ENCODE data around the gene CDH4.

The CDH4 gene

GRCh38 chr20:61777773-61778494, 525.9 kb downstream of the CDH4 start:
- H3K79me2 ChIP-seq (ENCODE audit: insufficient read depth, low read length): no peaks in the 10 kb centered on the region
- H3K4me2 ChIP-seq (ENCODE audit: insufficient read depth, low read length): no peak overlapping the region
- DNase-seq: no peak
- H3K27ac ChIP-seq (ENCODE audit: low read length): no peak overlapping the region
- H3K9ac ChIP-seq (ENCODE audit: low read depth, low read length): no peak overlapping the region
- H3K27me3 ChIP-seq (ENCODE audit: insufficient read depth, low read length, poor library complexity): peaks cover 3% of the 10 kb centered on the region
- no peak overlapping the region for H2AFZ ChIP-seq (ENCODE audit: low read depth, low read length)
- no peaks in the 10 kb centered on the region for H3K36me3 ChIP-seq (ENCODE audit: insufficient read depth, low read length)
- no peaks in the 10 kb centered on the region for H3K4me1 ChIP-seq (ENCODE audit: insufficient read depth, low read length)
- H3K9me3 ChIP-seq (ENCODE audit: insufficient read depth, low read length, severe bottlenecking): no peaks in the 10 kb centered on the region
- H4K20me1 ChIP-seq (ENCODE audit: insufficient read depth, low read length): peaks cover 6% of the 10 kb centered on the region
- no peak overlapping the region for H3K4me3 ChIP-seq (ENCODE audit: low read depth in 1 of 2, low read length in 2 of 2)
- no peak for TF ChIP-seq EZH2 (IDR thresholded peaks at IDR 0.05; ENCODE audit: borderline replicate concordance, low read depth, low read length, severe bottlenecking)
- TF ChIP-seq, protein P1, sequence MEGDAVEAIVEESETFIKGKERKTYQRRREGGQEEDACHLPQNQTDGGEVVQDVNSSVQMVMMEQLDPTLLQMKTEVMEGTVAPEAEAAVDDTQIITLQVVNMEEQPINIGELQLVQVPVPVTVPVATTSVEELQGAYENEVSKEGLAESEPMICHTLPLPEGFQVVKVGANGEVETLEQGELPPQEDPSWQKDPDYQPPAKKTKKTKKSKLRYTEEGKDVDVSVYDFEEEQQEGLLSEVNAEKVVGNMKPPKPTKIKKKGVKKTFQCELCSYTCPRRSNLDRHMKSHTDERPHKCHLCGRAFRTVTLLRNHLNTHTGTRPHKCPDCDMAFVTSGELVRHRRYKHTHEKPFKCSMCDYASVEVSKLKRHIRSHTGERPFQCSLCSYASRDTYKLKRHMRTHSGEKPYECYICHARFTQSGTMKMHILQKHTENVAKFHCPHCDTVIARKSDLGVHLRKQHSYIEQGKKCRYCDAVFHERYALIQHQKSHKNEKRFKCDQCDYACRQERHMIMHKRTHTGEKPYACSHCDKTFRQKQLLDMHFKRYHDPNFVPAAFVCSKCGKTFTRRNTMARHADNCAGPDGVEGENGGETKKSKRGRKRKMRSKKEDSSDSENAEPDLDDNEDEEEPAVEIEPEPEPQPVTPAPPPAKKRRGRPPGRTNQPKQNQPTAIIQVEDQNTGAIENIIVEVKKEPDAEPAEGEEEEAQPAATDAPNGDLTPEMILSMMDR (IDR thresholded peaks at IDR 0.05; ENCODE audit: borderline replicate concordance, extremely low read depth, low read length, poor library complexity, severe bottlenecking): no peak
- no peak for ATAC-seq (ENCODE audit: insufficient read depth, low read depth)

DNA sequence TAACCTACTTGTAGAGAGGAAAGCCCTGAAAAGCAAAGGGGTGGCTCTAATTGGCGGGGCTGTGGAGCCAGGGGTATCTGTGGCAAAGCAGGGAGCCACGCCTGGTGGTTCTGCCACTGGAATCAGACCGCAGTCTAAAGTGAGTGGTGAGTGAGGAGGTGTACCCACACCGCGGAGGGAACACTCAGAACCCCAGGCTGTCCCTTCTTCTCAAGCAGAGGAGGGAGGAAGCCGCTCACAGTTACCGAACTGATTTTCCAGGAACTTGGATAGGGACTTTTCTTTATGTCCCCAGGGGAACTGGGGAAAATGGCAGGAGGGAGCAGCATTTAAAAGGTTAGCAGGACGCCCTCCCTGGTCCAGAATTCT, 526.4 kb downstream of the CDH4 start:
- Histone ChIP-seq H3K4me2 (ENCODE audit: insufficient read depth, low read length) (no peak overlapping the region), H3K79me2 (ENCODE audit: insufficient read depth, low read length) (no peaks in the 10 kb centered on the region), H3K27me3 (ENCODE audit: insufficient read depth, low read length, poor library complexity) (peaks cover 3% of the 10 kb centered on the region), H3K4me3 (ENCODE audit: low read depth in 1 of 2, low read length in 2 of 2) (no peak overlapping the region), H3K9me3 (ENCODE audit: insufficient read depth, low read length, severe bottlenecking) (no peaks in the 10 kb centered on the region), H3K9ac (ENCODE audit: low read depth, low read length) (no peak overlapping the region), H2AFZ (ENCODE audit: low read depth, low read length) (no peak overlapping the region), H3K36me3 (ENCODE audit: insufficient read depth, low read length) (no peaks in the 10 kb centered on the region), H3K4me1 (ENCODE audit: insufficient read depth, low read length) (no peaks in the 10 kb centered on the region), H3K27ac (ENCODE audit: low read length) (no peak overlapping the region), H4K20me1 (ENCODE audit: insufficient read depth, low read length) (peaks cover 6% of the 10 kb centered on the region)
- DNase-seq: no peak
- no peak for TF ChIP-seq EZH2 (IDR thresholded peaks at IDR 0.05; ENCODE audit: borderline replicate concordance, low read depth, low read length, severe bottlenecking)
- TF ChIP-seq, protein P1 (IDR thresholded peaks at IDR 0.05; ENCODE audit: borderline replicate concordance, extremely low read depth, low read length, poor library complexity, severe bottlenecking): no peak
- ATAC-seq (ENCODE audit: insufficient read depth, low read depth): no peak

GRCh38 chr20:61779176-61779965, 527.3 kb downstream of the CDH4 start:
- Histone ChIP-seq H3K4me2 (ENCODE audit: insufficient read depth, low read length) (no peak overlapping the region), H3K79me2 (ENCODE audit: insufficient read depth, low read length) (no peaks in the 10 kb centered on the region), H3K27me3 (ENCODE audit: insufficient read depth, low read length, poor library complexity) (peaks cover 3% of the 10 kb centered on the region), H4K20me1 (ENCODE audit: insufficient read depth, low read length) (peaks cover 6% of the 10 kb centered on the region), H2AFZ (ENCODE audit: low read depth, low read length) (no peak overlapping the region), H3K4me1 (ENCODE audit: insufficient read depth, low read length) (no peaks in the 10 kb centered on the region), H3K9ac (ENCODE audit: low read depth, low read length) (no peak overlapping the region), H3K27ac (ENCODE audit: low read length) (no peak overlapping the region), H3K9me3 (ENCODE audit: insufficient read depth, low read length, severe bottlenecking) (no peaks in the 10 kb centered on the region), H3K4me3 (ENCODE audit: low read depth in 1 of 2, low read length in 2 of 2) (no peak overlapping the region), H3K36me3 (ENCODE audit: insufficient read depth, low read length) (no peaks in the 10 kb centered on the region)
- TF ChIP-seq EZH2 (IDR thresholded peaks at IDR 0.05; ENCODE audit: borderline replicate concordance, low read depth, low read length, severe bottlenecking): no peak
- TF ChIP-seq, protein P1 (IDR thresholded peaks at IDR 0.05; ENCODE audit: borderline replicate concordance, extremely low read depth, low read length, poor library complexity, severe bottlenecking): no peak
- no peak for ATAC-seq (ENCODE audit: insufficient read depth, low read depth)
- no peak for DNase-seq
